Spinal cord (tissue), 10 donors: ENCODE results near the gene EIF3K. TPM values are rescaled to one million over a fixed set of nuclear protein-coding genes. Genes with fewer than 3 reads are reported as not detected.
A peak's percentile ranks its signal among the peaks of the same experiment; 100 is the strongest.

ENCODE experiments used
- DNase-seq, 6 donors: peaks; one replicate each; pipeline versions ENCODE4 v3.0.0 to v3.0.0-alpha.2; 2013 to 2015; ENCODE audit warnings: low spot score in 6 of 6, low read depth in 4 of 6
- H3K27ac ChIP-seq: one replicate; pipeline ENCODE4 v1.5.1; 2013; ENCODE audit warnings: low read depth, low read length, control low read depth
- H3K27me3 ChIP-seq: one replicate; pipeline ENCODE4 v1.6.1; 2013; ENCODE audit warnings: low read length; ENCODE audit not compliant: control insufficient read depth, insufficient read depth
- H3K36me3 ChIP-seq: one replicate; pipeline ENCODE4 v1.6.1; 2013; ENCODE audit warnings: low read length; ENCODE audit not compliant: control insufficient read depth, insufficient read depth
- H3K4me1 ChIP-seq: one replicate; pipeline ENCODE4 v1.6.1; 2013; ENCODE audit warnings: low read length; ENCODE audit not compliant: control insufficient read depth, insufficient read depth
- H3K4me3 ChIP-seq: one replicate; pipeline ENCODE4 v1.5.1; 2013; ENCODE audit warnings: low read depth, low read length, control low read depth
- H3K9me3 ChIP-seq: one replicate; pipeline ENCODE4 v1.6.1; 2013; ENCODE audit warnings: low read length; ENCODE audit not compliant: control insufficient read depth, insufficient read depth
- WGBS: methylation state at CpG from one replicate; pipeline ENCODE4 v1.1.5; 2013; ENCODE audit warnings: missing lambda C conversion rate; ENCODE audit not compliant: insufficient coverage; 5-methylcytosine and 5-hydroxymethylcytosine counted together
- polyA plus RNA-seq, 2 donors: library from polyadenylated mRNA; unstranded; fragments of 120-200 nt; gene quantifications; one replicate each; pipeline ENCODE4 v1.2.1, GENCODE V29; 2013; ENCODE audit not compliant: insufficient read length in 2 of 2
- total RNA-seq, 2 donors: library from RNA; depleted of rRNA in 1 of 2; stranded (reverse); fragments of 120-200 nt in 1 of 2; fragments of >200 nt in 1 of 2; gene quantifications; one replicate each; pipeline versions ENCODE4 v1.2.3 to v1.2.4, GENCODE V29; 2013 to 2014
- donor health status: healthy.

Gene EIF3K
- total and polyA plus RNA-seq, 4 donors: 110 to 268 (median 260) TPM

DNA sequence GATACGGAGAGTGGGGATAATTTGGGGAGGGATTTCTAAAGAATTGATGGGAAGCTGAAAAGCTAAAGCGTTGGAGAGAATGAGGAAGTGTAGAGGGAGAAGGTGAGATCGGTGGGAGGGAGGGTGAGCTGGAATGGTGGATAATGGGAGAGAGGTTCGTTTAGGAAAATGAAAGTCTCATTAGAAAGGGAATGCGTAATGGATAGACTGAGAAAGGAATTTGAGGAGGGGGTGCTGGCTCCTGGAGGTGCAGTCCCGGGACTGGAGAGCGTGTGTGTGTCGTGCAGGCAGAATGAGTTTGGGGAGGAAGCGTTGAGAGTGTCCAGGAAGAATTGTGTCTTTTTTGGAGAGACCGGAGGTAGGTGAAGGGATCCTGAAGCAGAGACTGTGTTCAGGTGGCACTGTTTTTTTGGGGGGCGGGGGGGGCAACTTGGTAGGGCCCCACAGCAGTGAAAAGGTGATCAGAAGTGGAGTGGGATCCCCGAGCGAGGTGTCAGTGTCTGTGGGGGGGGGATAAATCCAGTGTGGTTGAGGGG, 29.8 kb downstream of the EIF3K start:
- WGBS: 0% methylated on average over 12 of the region's 13 CpGs
- Histone ChIP-seq H3K4me1 (peaks cover 38% of the 10 kb centered on the region), H3K27ac (peak overlapping the region; percentile 85), H3K4me3 (peak overlapping the region; percentile 87), H3K36me3 (peaks cover 4% of the 10 kb centered on the region), H3K27me3 (no peaks in the 10 kb centered on the region), H3K9me3 (no peaks in the 10 kb centered on the region)
- peak in 1 of 6 donors; percentile 21 for DNase-seq

DNA sequence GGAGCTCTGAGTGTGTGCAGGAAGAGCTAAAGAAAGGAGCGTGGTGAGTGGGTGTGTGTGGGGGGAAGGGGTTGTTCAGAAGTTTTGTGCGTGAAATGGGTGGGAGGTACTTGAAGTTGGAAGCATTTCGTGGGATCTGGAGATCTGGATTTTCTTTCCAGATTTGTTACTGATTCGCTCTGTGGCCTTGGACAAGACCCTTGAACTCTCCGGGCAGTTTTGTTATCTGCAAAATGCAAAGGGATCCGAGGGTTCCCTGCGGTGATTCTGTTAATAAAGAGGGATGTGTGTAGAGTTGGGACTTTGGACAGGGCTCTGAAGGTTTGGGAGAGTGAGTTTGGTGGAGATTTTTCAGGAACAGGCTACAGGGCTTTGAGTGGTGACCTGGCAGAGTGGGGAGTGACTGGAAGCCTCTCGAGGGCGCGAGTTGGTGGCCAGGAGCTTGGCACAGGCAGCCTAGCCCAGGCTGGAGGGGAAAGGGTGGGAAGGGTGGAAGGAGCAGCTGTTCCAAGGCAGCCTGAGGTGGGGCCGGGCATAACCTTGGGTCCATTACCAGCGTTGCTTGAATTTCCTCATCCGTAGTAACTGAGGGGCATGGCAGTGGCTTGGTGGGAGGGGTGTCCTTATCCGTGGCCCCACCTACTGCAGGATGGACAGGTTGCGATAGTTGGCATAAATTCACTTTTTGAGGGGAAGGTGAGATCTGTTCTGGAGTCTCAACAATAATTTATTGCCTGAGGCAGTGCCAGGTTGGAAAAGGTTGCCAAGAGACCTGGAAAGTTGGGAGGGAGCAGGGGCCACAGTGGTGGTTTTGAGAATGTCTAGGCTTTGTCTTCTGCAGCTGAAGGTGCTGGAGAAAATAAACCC, 30.6 kb downstream of the EIF3K start:
- WGBS: 33% methylated on average over 15 of the region's 15 CpGs
- Histone ChIP-seq H3K4me3 (peak overlapping the region; percentile 87), H3K4me1 (peaks cover 42% of the 10 kb centered on the region), H3K27ac (peak overlapping the region; percentile 85), H3K9me3 (no peaks in the 10 kb centered on the region), H3K36me3 (peaks cover 4% of the 10 kb centered on the region), H3K27me3 (no peaks in the 10 kb centered on the region)
- DNase-seq: no peak

DNA sequence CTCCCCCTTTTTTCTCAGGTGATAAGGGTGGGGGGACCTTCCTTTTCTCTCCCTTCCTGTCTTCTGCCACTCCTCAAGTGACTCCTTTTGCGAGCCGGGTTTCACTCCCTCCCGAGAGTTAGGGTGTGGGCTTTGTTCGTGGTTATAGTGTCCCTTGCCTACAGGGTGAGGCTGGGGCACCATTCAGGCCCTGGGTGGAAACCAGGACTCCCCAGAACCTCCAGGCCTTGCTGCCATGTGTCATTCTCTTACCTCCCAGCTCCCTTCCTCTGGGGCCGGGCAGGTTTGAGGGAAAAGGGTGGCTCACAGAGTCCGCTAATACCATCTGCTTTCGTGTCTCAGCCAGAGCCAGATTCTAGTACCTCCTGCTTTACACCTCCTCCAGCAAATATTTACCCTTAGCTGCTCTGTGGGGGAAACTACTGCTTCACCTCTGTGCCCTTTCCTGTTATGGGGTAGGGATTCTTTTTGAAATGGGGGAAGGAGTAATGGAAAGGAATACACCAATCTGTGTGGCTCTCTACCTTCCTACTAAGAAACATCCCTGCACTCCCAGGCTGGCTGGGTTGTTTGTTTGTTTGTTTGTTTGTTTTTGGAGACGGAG, 31.3 kb downstream of the EIF3K start:
- Histone ChIP-seq H3K4me3 (peak overlapping the region; percentile 87), H3K9me3 (no peaks in the 10 kb centered on the region), H3K4me1 (peaks cover 48% of the 10 kb centered on the region), H3K27me3 (no peaks in the 10 kb centered on the region), H3K36me3 (peaks cover 4% of the 10 kb centered on the region), H3K27ac (peak overlapping the region; percentile 85)
- 69% methylated on average over 2 of the region's 8 CpGs for WGBS
- no peak for DNase-seq

DNA sequence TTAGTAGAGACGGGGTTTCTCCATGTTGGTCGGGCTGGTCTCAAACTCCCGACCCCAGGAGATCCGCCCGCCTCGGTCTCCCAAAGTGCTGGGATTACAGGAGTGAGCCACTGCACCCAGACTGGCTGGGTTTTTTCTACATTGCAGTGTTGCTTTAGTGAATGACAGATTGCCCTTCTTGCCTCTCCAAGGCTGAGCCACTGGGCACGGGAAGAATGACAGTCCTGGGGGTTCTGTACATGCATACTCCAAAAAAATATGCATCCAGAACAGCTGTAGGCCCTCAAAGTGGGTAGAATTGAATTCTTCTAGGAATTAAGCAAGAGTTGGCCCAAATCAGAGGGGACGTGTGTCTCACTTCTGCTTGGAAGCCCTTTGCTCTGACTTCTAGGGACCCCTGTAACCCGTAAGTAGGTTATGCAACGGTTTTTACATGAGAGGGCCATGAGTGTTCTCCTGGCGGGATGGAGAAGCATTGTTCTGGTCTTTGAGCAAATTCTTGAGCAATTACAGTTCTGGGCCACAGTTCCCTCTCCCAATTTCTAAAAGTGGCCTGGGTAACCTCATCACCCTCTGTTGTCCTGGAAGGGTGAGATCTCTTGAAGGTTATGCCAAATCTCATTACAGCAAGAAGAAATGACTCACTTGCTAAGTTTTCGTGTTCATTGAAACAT, 32.1 kb downstream of the EIF3K start:
- WGBS: 90% methylated on average over 9 of the region's 12 CpGs
- H3K4me3 ChIP-seq: no peak overlapping the region
- no peak overlapping the region for H3K27ac ChIP-seq
- no peak for DNase-seq
- no peaks in the 10 kb centered on the region for H3K27me3 ChIP-seq
- H3K4me1 ChIP-seq: peaks cover 49% of the 10 kb centered on the region
- no peaks in the 10 kb centered on the region for H3K9me3 ChIP-seq
- peaks cover 5% of the 10 kb centered on the region for H3K36me3 ChIP-seq

DNA sequence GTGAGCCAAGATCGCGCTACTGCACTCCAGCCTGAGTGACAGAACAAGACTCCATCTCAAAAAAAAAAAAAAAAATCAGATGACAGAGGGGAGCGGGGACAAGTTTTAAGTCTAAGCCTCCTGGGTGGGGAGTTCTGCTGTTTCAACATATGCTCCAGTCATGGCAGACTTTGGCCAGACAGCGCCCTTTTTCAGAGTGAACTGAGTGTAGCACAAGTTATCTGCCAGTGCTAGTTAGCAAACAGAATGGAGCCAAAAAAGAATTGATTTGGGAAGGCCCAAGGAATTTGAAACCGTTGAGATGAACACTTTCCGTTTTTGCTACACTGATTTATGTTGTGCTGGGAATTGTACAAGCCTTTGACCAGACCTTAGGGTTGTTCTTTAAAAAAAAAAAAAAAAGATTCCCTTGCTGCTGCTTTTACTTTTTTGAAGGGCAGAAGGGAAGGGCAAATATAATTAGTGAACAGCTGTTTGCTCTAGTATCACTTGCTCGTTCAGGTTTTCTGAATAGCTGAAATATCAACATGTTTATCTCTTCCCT, 34.1 kb downstream of the EIF3K start:
- H3K4me1 ChIP-seq: peaks cover 61% of the 10 kb centered on the region
- 37% methylated on average over 3 of the region's 7 CpGs for WGBS

DNA sequence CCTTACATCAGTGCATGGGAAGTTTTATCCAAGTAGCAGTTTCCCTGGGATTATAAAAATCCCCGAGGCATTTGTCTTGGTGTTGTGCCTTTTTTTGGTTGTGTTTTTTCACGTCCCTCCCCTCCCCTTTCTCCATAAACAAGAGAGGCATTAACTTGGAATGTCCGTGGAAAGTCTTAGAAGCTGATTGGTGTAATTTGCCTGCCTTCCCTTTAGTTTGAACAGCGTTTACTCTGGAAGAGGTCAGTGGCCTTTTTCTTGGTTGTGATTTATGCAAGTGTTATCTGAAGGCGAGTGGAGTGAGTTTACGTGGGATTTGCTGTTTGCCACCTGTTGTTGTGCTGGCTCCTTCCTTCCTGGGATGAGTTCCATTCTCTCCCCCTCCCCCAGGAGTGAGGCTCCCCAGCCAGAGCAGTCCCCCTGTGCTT, 35.7 kb downstream of the EIF3K start:
- WGBS: no CpG with 5 or more reads among the region's 6 CpGs
- Histone ChIP-seq H3K9me3 (no peaks in the 10 kb centered on the region), H3K4me3 (no peak overlapping the region), H3K4me1 (peaks cover 65% of the 10 kb centered on the region), H3K27ac (no peak overlapping the region), H3K36me3 (peaks cover 7% of the 10 kb centered on the region), H3K27me3 (no peaks in the 10 kb centered on the region)
- DNase-seq: no peak

More for the DNA sequence above, 34.1 kb downstream of the EIF3K start:
- no peak overlapping the region for H3K4me3 ChIP-seq
- H3K27me3 ChIP-seq: no peaks in the 10 kb centered on the region
- no peaks in the 10 kb centered on the region for H3K9me3 ChIP-seq
- DNase-seq: peak in 1 of 6 donors; percentile 75
- peaks cover 7% of the 10 kb centered on the region for H3K36me3 ChIP-seq
- peak overlapping the region; percentile 22 for H3K27ac ChIP-seq

DNA sequence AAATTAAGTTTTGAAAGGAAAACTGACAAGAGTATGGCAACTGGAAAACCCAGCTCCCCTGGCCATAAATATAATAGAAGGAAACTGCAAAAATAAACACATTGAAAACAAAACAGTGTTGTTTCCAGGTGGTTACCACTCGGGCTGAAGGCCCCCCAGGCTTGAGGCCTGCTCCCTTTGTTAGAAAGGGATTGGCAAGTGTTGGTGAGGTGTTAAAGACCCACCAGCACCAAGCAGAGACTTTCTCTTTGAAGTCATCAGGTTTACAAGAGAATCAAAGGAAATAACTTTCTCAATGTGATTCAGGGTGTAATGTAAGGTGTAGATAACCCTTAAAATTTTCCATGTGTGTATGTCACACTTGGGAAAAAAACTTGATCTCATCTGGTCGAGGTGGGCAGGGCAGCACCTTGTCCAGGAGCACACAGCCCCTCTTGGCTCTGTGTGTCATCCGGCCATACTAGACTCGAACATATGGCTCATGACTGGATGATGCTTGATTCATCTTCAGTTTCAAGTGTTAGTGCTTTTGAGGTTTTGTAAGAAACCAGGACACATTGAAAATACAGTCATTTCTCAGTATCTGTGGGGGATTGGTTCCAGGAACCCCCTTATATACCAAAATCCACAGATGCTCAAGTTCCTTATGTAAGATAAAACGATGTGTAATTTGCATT, 36.3 kb downstream of the EIF3K start:
- peak in 1 of 6 donors; percentile 12 for DNase-seq

DNA sequence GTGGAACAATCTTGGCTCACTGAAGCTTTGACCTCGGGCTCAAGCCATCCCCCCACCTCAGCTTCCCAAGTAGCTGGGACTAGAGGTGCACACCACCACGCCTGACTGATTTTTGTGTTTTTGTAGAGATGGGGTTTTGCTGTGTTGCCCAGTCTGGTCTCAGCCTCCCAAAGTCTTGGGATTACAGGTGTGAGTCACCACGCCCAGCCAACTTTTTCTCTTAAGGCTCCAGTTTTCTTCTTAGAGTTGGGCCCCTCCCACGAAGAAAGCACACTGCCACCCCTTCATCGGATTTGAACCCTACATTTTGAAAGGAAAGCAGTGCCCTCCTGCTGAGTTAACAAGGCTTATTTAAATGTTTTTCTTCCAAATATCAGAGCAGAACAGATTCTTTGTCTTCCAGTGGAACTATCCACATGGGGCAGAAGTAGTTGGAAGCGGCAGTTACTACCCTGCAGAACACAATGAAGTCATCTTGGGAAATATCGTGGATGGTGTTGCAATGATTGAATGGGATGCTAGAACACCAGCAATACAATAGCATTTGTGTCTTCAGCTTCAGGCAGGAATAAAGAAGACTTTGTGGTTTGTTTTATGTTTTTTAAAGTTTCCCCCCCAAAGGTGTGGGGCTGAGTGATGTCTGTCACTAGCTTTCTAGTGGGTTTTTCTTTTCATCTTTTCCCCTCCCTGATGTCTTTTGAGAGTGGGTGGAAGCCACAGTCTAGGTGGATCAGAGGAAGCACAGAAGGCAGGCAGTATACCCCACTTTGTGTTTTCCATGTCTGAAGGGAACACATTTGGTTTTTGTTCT, 37.4 kb downstream of the EIF3K start:
- Histone ChIP-seq H3K27ac (peak overlapping the region; percentile 57), H3K9me3 (no peaks in the 10 kb centered on the region), H3K36me3 (peaks cover 14% of the 10 kb centered on the region), H3K27me3 (no peaks in the 10 kb centered on the region), H3K4me1 (peaks cover 66% of the 10 kb centered on the region), H3K4me3 (no peak overlapping the region)
- DNase-seq: no peak
- 100% methylated on average over 1 of the region's 7 CpGs for WGBS

More for the DNA sequence above, 36.3 kb downstream of the EIF3K start:
- peak overlapping the region; percentile 27 for H3K27ac ChIP-seq
- WGBS: 57% methylated on average over 2 of the region's 5 CpGs
- peaks cover 64% of the 10 kb centered on the region for H3K4me1 ChIP-seq
- peaks cover 7% of the 10 kb centered on the region for H3K36me3 ChIP-seq
- H3K4me3 ChIP-seq: no peak overlapping the region
- no peaks in the 10 kb centered on the region for H3K27me3 ChIP-seq
- H3K9me3 ChIP-seq: no peaks in the 10 kb centered on the region
